WTC11 (cell line): ENCODE results near the gene GUCY2D. TPM values are rescaled to one million over a fixed set of nuclear protein-coding genes. Genes with fewer than 3 reads are reported as not detected.

Experiments
- ATAC-seq: fragments of 200-7000 bp; cut with Tn5 transposase; 2 replicates; pipeline ENCODE4 v1.10.0; 2021; ENCODE audit warnings: mild to moderate bottlenecking, moderate library complexity
- CTCF ChIA-PET: fragments of 300-600 bp; sonication (Branson Sonifier 250); formaldehyde crosslinking; loops from one replicate; lab custom pipeline; 2021; ENCODE audit warnings: antibody characterized with exemption; lab: Charles Lee
- POLR2A ChIA-PET: fragments of 350-600 bp; sonication (Branson Sonifier 250); formaldehyde crosslinking; loops from one replicate; lab custom pipeline; 2021; ENCODE audit warnings: antibody characterized with exemption; lab: Charles Lee
- DNase-seq: peaks from one replicate; pipeline ENCODE4 v3.0.0; 2021; ENCODE audit warnings: low spot score
- H3K27ac Mint-ChIP-seq: 2 replicates; pipeline ENCODE4 v1.8.0; 2021; ENCODE audit warnings: mixed read lengths
- H3K27me3 Mint-ChIP-seq: 2 replicates; pipeline ENCODE4 v1.8.0; 2021; ENCODE audit warnings: low read depth, mild to moderate bottlenecking, moderate library complexity, mixed read lengths
- H3K36me3 Mint-ChIP-seq: 2 replicates; pipeline ENCODE4 v1.8.0; 2021; ENCODE audit warnings: mixed read lengths
- H3K4me1 Mint-ChIP-seq: 2 replicates; pipeline ENCODE4 v1.8.0; 2022; ENCODE audit warnings: mixed read lengths
- H3K4me3 Mint-ChIP-seq: 2 replicates; pipeline ENCODE4 v1.8.0; 2021; ENCODE audit warnings: mild to moderate bottlenecking, moderate library complexity, mixed read lengths
- H3K9me3 Mint-ChIP-seq: 2 replicates; pipeline ENCODE4 v1.8.0; 2021; ENCODE audit warnings: mixed read lengths
- ATF1 ChIP-seq: sonication (generic); formaldehyde crosslinking; IDR thresholded peaks from 2 replicates; pipeline ENCODE4 v1.8.1; 2023; ENCODE audit warnings: mild to moderate bottlenecking, moderate library complexity, missing genetic modification reagents
- E2F1 ChIP-seq: sonication (generic); formaldehyde crosslinking; IDR thresholded peaks from 2 replicates; pipeline ENCODE4 v1.8.0; 2022; ENCODE audit warnings: mild to moderate bottlenecking, missing genetic modification reagents
- EMX1 ChIP-seq: fragments of 250-450 bp; sonication (Bioruptor Pico); IDR thresholded peaks from 2 replicates; pipeline ENCODE4 v1.8.0; 2021; ENCODE audit warnings: mild to moderate bottlenecking
- ESRRA ChIP-seq: sonication (generic); formaldehyde crosslinking; IDR thresholded peaks from 2 replicates; pipeline ENCODE4 v1.8.1; 2022; ENCODE audit warnings: mild to moderate bottlenecking, missing genetic modification reagents, borderline replicate concordance
- GTF2I ChIP-seq: fragments of 250-450 bp; sonication (Bioruptor Pico); conservative IDR thresholded peaks from 2 replicates; pipeline ENCODE4 v1.4.0; 2021; ENCODE audit warnings: mild to moderate bottlenecking
- MLX ChIP-seq: sonication (generic); formaldehyde crosslinking; IDR thresholded peaks from 2 replicates; pipeline ENCODE4 v1.8.1; 2023; ENCODE audit warnings: mild to moderate bottlenecking, missing genetic modification reagents, moderate library complexity
- MYBL2 ChIP-seq: sonication (generic); formaldehyde crosslinking; IDR thresholded peaks from 2 replicates; pipeline ENCODE4 v1.8.1; 2023; ENCODE audit warnings: mild to moderate bottlenecking, moderate library complexity, missing genetic modification reagents
- NFYB ChIP-seq: sonication (generic); formaldehyde crosslinking; conservative IDR thresholded peaks from 2 replicates; pipeline ENCODE4 v1.8.0; 2022; ENCODE audit warnings: low read depth, missing genetic modification reagents
- PREB ChIP-seq: sonication (generic); formaldehyde crosslinking; IDR thresholded peaks from 2 replicates; pipeline ENCODE4 v1.8.1; 2022; ENCODE audit warnings: mild to moderate bottlenecking, missing genetic modification reagents, moderate library complexity, borderline replicate concordance
- SP1 ChIP-seq: sonication (generic); formaldehyde crosslinking; conservative IDR thresholded peaks from 2 replicates; pipeline ENCODE4 v1.8.1; 2022; ENCODE audit warnings: missing genetic modification reagents
- TEAD1 ChIP-seq: sonication (generic); formaldehyde crosslinking; IDR thresholded peaks from 2 replicates; pipeline ENCODE4 v1.8.0; 2022; ENCODE audit warnings: mild to moderate bottlenecking, missing genetic modification reagents
- TP53 ChIP-seq: sonication (generic); formaldehyde crosslinking; IDR thresholded peaks from 2 replicates; pipeline ENCODE4 v1.8.1; 2023; ENCODE audit warnings: mild to moderate bottlenecking, missing genetic modification reagents
- ZNF423 ChIP-seq: fragments of 250-450 bp; sonication (Bioruptor Pico); IDR thresholded peaks from 2 replicates; pipeline ENCODE4 v2.1.2; 2022; ENCODE audit warnings: mild to moderate bottlenecking, moderate library complexity
- total RNA-seq: library from RNA; stranded (reverse); gene quantifications from 3 replicates; pipeline ENCODE4 v1.2.3, GENCODE V29; 2021
- TF ChIP-seq, protein P1 (sequence below): sonication (generic); formaldehyde crosslinking; IDR thresholded peaks from 2 replicates; pipeline ENCODE4 v1.8.0; 2022; ENCODE audit warnings: missing genetic modification reagents

The GUCY2D gene
- total RNA-seq, 1 experiment from 2014 or later = 0.87 TPM

DNA sequence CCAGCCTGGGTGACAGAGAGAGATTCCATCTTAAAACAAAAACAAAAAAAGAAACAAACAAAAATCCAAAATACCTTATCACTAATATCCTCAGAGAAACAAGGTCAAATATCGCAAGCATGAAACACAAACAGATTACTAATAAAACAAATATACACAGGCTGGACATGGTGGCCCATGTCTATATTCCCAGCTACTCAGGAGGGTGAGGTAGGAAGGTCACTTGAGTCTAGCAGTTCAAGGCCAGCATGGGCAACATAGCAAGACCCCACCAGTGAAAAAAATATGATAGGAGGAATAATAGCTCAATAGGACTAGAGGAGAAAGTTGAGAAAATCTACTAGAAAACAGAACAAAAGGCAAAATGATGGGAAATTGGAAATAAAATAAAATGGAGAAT lies 29.5 kb downstream of the GUCY2D start (continued):
- TF ChIP-seq, protein P1, sequence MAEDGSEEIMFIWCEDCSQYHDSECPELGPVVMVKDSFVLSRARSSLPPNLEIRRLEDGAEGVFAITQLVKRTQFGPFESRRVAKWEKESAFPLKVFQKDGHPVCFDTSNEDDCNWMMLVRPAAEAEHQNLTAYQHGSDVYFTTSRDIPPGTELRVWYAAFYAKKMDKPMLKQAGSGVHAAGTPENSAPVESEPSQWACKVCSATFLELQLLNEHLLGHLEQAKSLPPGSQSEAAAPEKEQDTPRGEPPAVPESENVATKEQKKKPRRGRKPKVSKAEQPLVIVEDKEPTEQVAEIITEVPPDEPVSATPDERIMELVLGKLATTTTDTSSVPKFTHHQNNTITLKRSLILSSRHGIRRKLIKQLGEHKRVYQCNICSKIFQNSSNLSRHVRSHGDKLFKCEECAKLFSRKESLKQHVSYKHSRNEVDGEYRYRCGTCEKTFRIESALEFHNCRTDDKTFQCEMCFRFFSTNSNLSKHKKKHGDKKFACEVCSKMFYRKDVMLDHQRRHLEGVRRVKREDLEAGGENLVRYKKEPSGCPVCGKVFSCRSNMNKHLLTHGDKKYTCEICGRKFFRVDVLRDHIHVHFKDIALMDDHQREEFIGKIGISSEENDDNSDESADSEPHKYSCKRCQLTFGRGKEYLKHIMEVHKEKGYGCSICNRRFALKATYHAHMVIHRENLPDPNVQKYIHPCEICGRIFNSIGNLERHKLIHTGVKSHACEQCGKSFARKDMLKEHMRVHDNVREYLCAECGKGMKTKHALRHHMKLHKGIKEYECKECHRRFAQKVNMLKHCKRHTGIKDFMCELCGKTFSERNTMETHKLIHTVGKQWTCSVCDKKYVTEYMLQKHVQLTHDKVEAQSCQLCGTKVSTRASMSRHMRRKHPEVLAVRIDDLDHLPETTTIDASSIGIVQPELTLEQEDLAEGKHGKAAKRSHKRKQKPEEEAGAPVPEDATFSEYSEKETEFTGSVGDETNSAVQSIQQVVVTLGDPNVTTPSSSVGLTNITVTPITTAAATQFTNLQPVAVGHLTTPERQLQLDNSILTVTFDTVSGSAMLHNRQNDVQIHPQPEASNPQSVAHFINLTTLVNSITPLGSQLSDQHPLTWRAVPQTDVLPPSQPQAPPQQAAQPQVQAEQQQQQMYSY = no peak

DNA sequence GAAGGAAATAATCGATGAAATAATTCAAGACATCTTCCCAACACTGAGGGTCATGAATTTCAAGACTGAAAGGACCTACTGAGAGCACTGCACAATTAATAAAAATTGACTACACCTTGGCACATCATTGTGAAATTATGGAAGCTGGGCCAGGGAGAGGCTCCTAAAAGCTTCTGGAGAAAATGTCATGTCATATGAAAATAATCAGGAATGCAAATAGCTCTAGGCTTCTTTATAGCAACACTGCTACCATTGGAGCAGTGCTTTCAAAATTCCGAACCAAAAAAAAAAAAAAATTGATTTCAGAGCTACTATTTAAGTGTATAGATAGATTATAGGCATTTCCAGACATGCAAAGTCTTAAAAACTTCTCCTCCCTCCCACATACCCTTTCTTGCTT lies 30.0 kb downstream of the GUCY2D start:
- ChIA-PET POLR2A (no interaction called here), CTCF (interaction anchor here (0.9 to 2.5 kb wide), 4 partner anchors 9 to 44 kb away, joined by 5 to 15 read pairs (median 8); no protein-coding TSS in a partner anchor)
- no peak for ATAC-seq
- TF ChIP-seq EMX1 = no peak
- TF ChIP-seq TP53 = no peak
- TF ChIP-seq NFYB (CRISPR knock-in tag) = no peak
- TF ChIP-seq TEAD1 (CRISPR knock-in tag) = no peak
- TF ChIP-seq GTF2I (CRISPR knock-in tag) = no peak
- no peak for TF ChIP-seq ATF1 (CRISPR knock-in tag)
- TF ChIP-seq MLX (CRISPR knock-in tag) = no peak
- no peak for TF ChIP-seq PREB (CRISPR knock-in tag)
- no peak for TF ChIP-seq MYBL2 (CRISPR knock-in tag)
- TF ChIP-seq E2F1 (CRISPR knock-in tag) = no peak
- H3K36me3 Mint-ChIP-seq = no peaks in the 10 kb centered on the region
- peaks cover 4% of the 10 kb centered on the region for H3K4me1 Mint-ChIP-seq
- peaks cover 14% of the 10 kb centered on the region for H3K27me3 Mint-ChIP-seq
- no peak for DNase-seq
- no peak overlapping the region for H3K27ac Mint-ChIP-seq
- H3K4me3 Mint-ChIP-seq = no peak overlapping the region
- peaks cover 3% of the 10 kb centered on the region for H3K9me3 Mint-ChIP-seq

- peak within 1 kb of the TSS; percentile 63 for H3K4me3 Mint-ChIP-seq
- peak; percentile 70 for DNase-seq
Measured at GRCh38 chr17:8038954-8039610, 36.7 kb downstream of the GUCY2D start, which contains the start of gene ALOX15B. Gene ALOX15B, plus strand, starts transcription at chr17:8039059. Its CDS starts 97 bp downstream, at chr17:8039156.

More at GRCh38 chr17:8038954-8039610, 36.7 kb downstream of the GUCY2D start, which contains the start of gene ALOX15B:
- Mint-ChIP-seq H3K27me3 (peaks cover 14% of the 10 kb centered on the region), H3K36me3 (no peaks in the 10 kb centered on the region), H3K9me3 (peaks cover 8% of the 10 kb centered on the region), H3K4me1 (peaks cover 19% of the 10 kb centered on the region), H3K27ac (no peak within 1 kb of the TSS)
- 0 out of 2 replicates have a peak, but pooled peaks have one; percentile 2 for TF ChIP-seq SP1 (CRISPR knock-in tag)
- TF ChIP-seq ZNF423 (CRISPR knock-in tag) = peak; percentile 35; the same call in 1 of the 2 replicates
- no peak for TF ChIP-seq ESRRA (CRISPR knock-in tag)
- CTCF ChIA-PET = interaction anchor here (0.6 to 6.2 kb wide), 17 partner anchors 9 to 830 kb away, joined by 3 to 154 read pairs (median 4); partner anchors contain the start of gene NAA38
- peak; percentile 57 for ATAC-seq
- POLR2A ChIA-PET = interaction anchor here (0.6 kb wide), 1 partner anchor 204 kb away, joined by 6 read pairs; no protein-coding TSS in a partner anchor
